ENCODE data around the gene SLC49A4. TPM values are rescaled to one million over a fixed set of nuclear protein-coding genes. Genes with fewer than 3 reads are reported as not detected.

The SLC49A4 gene
- total RNA-seq, 1 experiment from 2014 or later: 29.6 TPM

GRCh38 chr3:122826278-122826677 is 31.4 kb downstream of the SLC49A4 start:
- Histone ChIP-seq H3F3A (ENCODE audit: low read length, unreplicated experiment) (no peaks in the 10 kb centered on the region), H3K4me1 (ENCODE audit: insufficient read depth, low read length) (no peaks in the 10 kb centered on the region), H3K9me2 (replicated peaks; ENCODE audit: low read length) (no peaks in the 10 kb centered on the region), H3K79me2 (ENCODE audit: low read length) (no peaks in the 10 kb centered on the region), H3K27me3 (ENCODE audit: low read length) (no peaks in the 10 kb centered on the region), H3K4me3 (ENCODE audit: low read length) (no peak overlapping the region), H3K9me3 (ENCODE audit: low read length) (no peaks in the 10 kb centered on the region), H3K9ac (ENCODE audit: low read length) (no peak overlapping the region), H2AFZ (ENCODE audit: low read length) (no peak overlapping the region), H3K4me2 (ENCODE audit: low read length) (no peak overlapping the region), H4K20me1 (ENCODE audit: low read length) (no peaks in the 10 kb centered on the region), H3K36me3 (ENCODE audit: low read depth, low read length) (no peaks in the 10 kb centered on the region), H3K27ac (ENCODE audit: low read length) (no peak overlapping the region)
- POLR2A ChIA-PET (ENCODE audit: unreplicated experiment): interaction anchor here (0.6 kb wide), 1 partner anchor 10 kb away, joined by 3 read pairs; no protein-coding TSS in a partner anchor
- CTCF ChIA-PET: no interaction called here
- TF ChIP-seq EZH2phosphoT487 (IDR thresholded peaks at IDR 0.05; ENCODE audit: borderline replicate concordance, low read length) (no peak), EZH2 (IDR thresholded peaks at IDR 0.05; ENCODE audit: low read length, unreplicated experiment) (no peak), CTCF (conservative IDR thresholded peaks at IDR 0.05; ENCODE audit: low read depth, low read length) (no peak)
- no TSS peak for BruUV-seq (replicated peaks)
- intact Hi-C loops (cut with micrococcal nuclease): no loop called here
- DNase-seq (peak; percentile 8), ATAC-seq (no peak)

GRCh38 chr3:122828281-122828680 is 33.4 kb downstream of the SLC49A4 start:
- no peaks in the 10 kb centered on the region for H4K20me1 ChIP-seq (ENCODE audit: low read length)
- TF ChIP-seq EZH2 (IDR thresholded peaks at IDR 0.05; ENCODE audit: low read length, unreplicated experiment) (no peak), CTCF (conservative IDR thresholded peaks at IDR 0.05; ENCODE audit: low read depth, low read length) (no peak), EZH2phosphoT487 (IDR thresholded peaks at IDR 0.05; ENCODE audit: borderline replicate concordance, low read length) (no peak)
- H3K36me3 ChIP-seq (ENCODE audit: low read depth, low read length): no peaks in the 10 kb centered on the region
- BruUV-seq (replicated peaks): no TSS peak
- H3K9ac ChIP-seq (ENCODE audit: low read length): no peak overlapping the region
- DNase-seq (no peak), ATAC-seq (no peak)
- no peak overlapping the region for H2AFZ ChIP-seq (ENCODE audit: low read length)
- CTCF ChIA-PET: no interaction called here
- H3K4me3 ChIP-seq (ENCODE audit: low read length): no peak overlapping the region
- no peaks in the 10 kb centered on the region for H3K9me2 ChIP-seq (replicated peaks; ENCODE audit: low read length)
- POLR2A ChIA-PET (ENCODE audit: unreplicated experiment): no interaction called here
- no peaks in the 10 kb centered on the region for H3K79me2 ChIP-seq (ENCODE audit: low read length)
- no peaks in the 10 kb centered on the region for H3F3A ChIP-seq (ENCODE audit: low read length, unreplicated experiment)
- intact Hi-C loops (cut with micrococcal nuclease): no loop called here
- H3K4me1 ChIP-seq (ENCODE audit: insufficient read depth, low read length): no peaks in the 10 kb centered on the region
- H3K4me2 ChIP-seq (ENCODE audit: low read length): no peak overlapping the region
- no peaks in the 10 kb centered on the region for H3K27me3 ChIP-seq (ENCODE audit: low read length)
- no peaks in the 10 kb centered on the region for H3K9me3 ChIP-seq (ENCODE audit: low read length)
- H3K27ac ChIP-seq (ENCODE audit: low read length): no peak overlapping the region

- no peak for ATAC-seq
- no peaks in the 10 kb centered on the region for H3K4me1 ChIP-seq (ENCODE audit: insufficient read depth, low read length)
- H3K79me2 ChIP-seq (ENCODE audit: low read length): no peaks in the 10 kb centered on the region
- intact Hi-C loops (cut with micrococcal nuclease): no loop called here
- 0 out of 2 replicates have a peak, but pooled peaks cover 3% of the 10 kb centered on the region for H3K36me3 ChIP-seq (ENCODE audit: low read depth, low read length)
- no peak overlapping the region for H3K4me3 ChIP-seq (ENCODE audit: low read length)
- no peaks in the 10 kb centered on the region for H4K20me1 ChIP-seq (ENCODE audit: low read length)
- no peak overlapping the region for H3K4me2 ChIP-seq (ENCODE audit: low read length)
- no peak for TF ChIP-seq EZH2phosphoT487 (IDR thresholded peaks at IDR 0.05; ENCODE audit: borderline replicate concordance, low read length)
- no peak for TF ChIP-seq CTCF (conservative IDR thresholded peaks at IDR 0.05; ENCODE audit: low read depth, low read length)
- TF ChIP-seq EZH2 (IDR thresholded peaks at IDR 0.05; ENCODE audit: low read length, unreplicated experiment): no peak
- no peak overlapping the region for H3K27ac ChIP-seq (ENCODE audit: low read length)
- H3K9me2 ChIP-seq (replicated peaks; ENCODE audit: low read length): no peaks in the 10 kb centered on the region
- ChIA-PET CTCF (no interaction called here), POLR2A (ENCODE audit: unreplicated experiment) (no interaction called here)
- H3K9ac ChIP-seq (ENCODE audit: low read length): no peak overlapping the region
- H2AFZ ChIP-seq (ENCODE audit: low read length): no peak overlapping the region
- no peaks in the 10 kb centered on the region for H3K27me3 ChIP-seq (ENCODE audit: low read length)
- no peaks in the 10 kb centered on the region for H3K9me3 ChIP-seq (ENCODE audit: low read length)
- DNase-seq: no peak
- no TSS peak for BruUV-seq (replicated peaks)
- no peaks in the 10 kb centered on the region for H3F3A ChIP-seq (ENCODE audit: low read length, unreplicated experiment)
Observed at GRCh38 chr3:122835590-122835989, 40.7 kb downstream of the SLC49A4 start.
